ENCODE measurements around the gene CA9. TPM values are rescaled to one million over a fixed set of nuclear protein-coding genes. Genes with fewer than 3 reads are reported as not detected.

CA9 gene
- polyA plus RNA-seq, 1 experiment: 0.13 TPM

- ChIA-PET CTCF (interaction anchor here (0.5 to 6.5 kb wide), 15 partner anchors 9 to 534 kb away, joined by 3 to 74 read pairs (median 3); partner anchors contain the start of genes CREB3, TLN1 and TPM2), POLR2A (interaction anchor here (0.7 kb wide), 1 partner anchor 150 kb away, joined by 4 read pairs; no protein-coding TSS in a partner anchor)
- Histone ChIP-seq H3K36me3 (ENCODE audit: control insufficient read depth, insufficient read depth, low read length) (peaks cover 3% of the 10 kb centered on the region), H3K27me3 (ENCODE audit: control insufficient read depth, insufficient read depth, low read length) (no peaks in the 10 kb centered on the region), H3K4me3 (ENCODE audit: low read depth, low read length) (no peak overlapping the region)
- no peak for DNase-seq (ENCODE audit: low read depth)
- no peak for TF ChIP-seq CTCF (IDR thresholded peaks at IDR 0.05; ENCODE audit: insufficient read depth, low read depth, low read length)
Measured at GRCh38 chr9:35661756-35662350, 11.9 kb upstream of the CA9 start.

- H3K36me3 ChIP-seq (ENCODE audit: control insufficient read depth, insufficient read depth, low read length): peaks cover 3% of the 10 kb centered on the region
- no peak overlapping the region for H3K4me3 ChIP-seq (ENCODE audit: low read depth, low read length)
- H3K27me3 ChIP-seq (ENCODE audit: control insufficient read depth, insufficient read depth, low read length): no peaks in the 10 kb centered on the region
- no peak for TF ChIP-seq CTCF (IDR thresholded peaks at IDR 0.05; ENCODE audit: insufficient read depth, low read depth, low read length)
- no peak for DNase-seq (ENCODE audit: low read depth)
- ChIA-PET POLR2A (no interaction called here), CTCF (interaction anchor here (0.9 to 6.5 kb wide), 6 partner anchors 26 to 128 kb away, joined by 3 to 74 read pairs (median 7); partner anchors contain the start of genes CREB3 and TLN1)
Measured at GRCh38 chr9:35662437-35662836, 11.3 kb upstream of the CA9 start.

- Histone ChIP-seq H3K36me3 (ENCODE audit: control insufficient read depth, insufficient read depth, low read length) (peaks cover 3% of the 10 kb centered on the region), H3K4me3 (ENCODE audit: low read depth, low read length) (peak within 1 kb of the TSS; percentile 59), H3K27me3 (ENCODE audit: control insufficient read depth, insufficient read depth, low read length) (no peaks in the 10 kb centered on the region)
- DNase-seq (ENCODE audit: low read depth): no peak
- peak; percentile 41 for TF ChIP-seq CTCF (IDR thresholded peaks at IDR 0.05; ENCODE audit: insufficient read depth, low read depth, low read length)
- ChIA-PET CTCF (interaction anchor here (0.8 to 6.4 kb wide), 13 partner anchors 8 to 126 kb away, joined by 3 to 63 read pairs (median 5); partner anchors contain the start of genes CA9 and TLN1), POLR2A (interaction anchor here (0.5 to 0.7 kb wide), 2 partner anchors 21 to 597 kb away, joined by 3 read pairs; no protein-coding TSS in a partner anchor)
Measured at GRCh38 chr9:35664531-35665470, 8.9 kb upstream of the CA9 start, which contains the start of gene ARHGEF39. Gene ARHGEF39, minus strand, starts transcription at chr9:35665195. Its CDS starts 26 bp downstream, at chr9:35665169.

- TF ChIP-seq CTCF (IDR thresholded peaks at IDR 0.05; ENCODE audit: insufficient read depth, low read depth, low read length): no peak
- Histone ChIP-seq H3K27me3 (ENCODE audit: control insufficient read depth, insufficient read depth, low read length) (no peaks in the 10 kb centered on the region), H3K36me3 (ENCODE audit: control insufficient read depth, insufficient read depth, low read length) (no peaks in the 10 kb centered on the region), H3K4me3 (ENCODE audit: low read depth, low read length) (peak overlapping the region; percentile 59)
- POLR2A ChIA-PET: interaction anchor here (0.7 kb wide), 1 partner anchor 23 kb away, joined by 3 read pairs; no protein-coding TSS in a partner anchor
- CTCF ChIA-PET: interaction anchor here (0.6 to 6.4 kb wide), 7 partner anchors 8 to 64 kb away, joined by 3 to 63 read pairs (median 6); partner anchors contain the start of gene CA9
- no peak for DNase-seq (ENCODE audit: low read depth)
Measured at GRCh38 chr9:35665471-35665818, 8.3 kb upstream of the CA9 start.
